ENCODE results near the gene RNASEH2A.

DNA sequence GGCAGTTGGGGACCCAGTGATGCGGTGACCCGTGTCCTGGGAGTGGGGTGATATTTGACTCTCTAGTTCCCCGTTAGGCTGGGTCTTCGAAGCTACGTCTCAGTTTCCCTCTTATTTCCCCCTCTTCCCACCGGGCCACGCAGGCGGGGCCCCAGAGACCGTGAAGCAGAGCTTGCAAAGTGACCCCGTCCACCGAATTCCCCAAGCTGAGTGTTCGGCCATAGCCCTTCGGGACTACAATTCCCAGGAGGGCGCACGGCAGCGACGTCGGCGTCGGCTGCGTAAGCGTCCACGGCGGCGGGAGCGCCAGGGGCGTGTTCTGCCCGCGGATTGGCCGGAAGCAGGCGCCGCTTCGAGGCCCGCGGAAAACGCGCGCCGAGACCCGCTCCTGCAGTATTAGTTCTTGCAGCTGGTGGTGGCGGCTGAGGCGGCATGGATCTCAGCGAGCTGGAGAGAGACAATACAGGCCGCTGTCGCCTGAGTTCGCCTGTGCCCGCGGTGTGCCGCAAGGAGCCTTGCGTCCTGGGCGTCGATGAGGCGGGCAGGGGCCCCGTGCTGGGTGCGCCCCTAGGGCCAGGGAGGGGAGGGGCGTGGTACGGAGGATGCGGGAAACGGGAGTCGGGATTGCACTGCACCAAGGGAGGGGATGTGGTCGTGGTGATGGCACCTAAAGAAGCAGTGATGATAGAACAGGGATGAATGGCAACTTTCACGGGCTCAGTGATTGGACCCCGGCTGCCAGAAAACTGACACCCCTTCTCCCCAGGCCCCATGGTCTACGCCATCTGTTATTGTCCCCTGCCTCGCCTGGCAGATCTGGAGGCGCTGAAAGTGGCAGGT is at the start of gene RNASEH2A:
- TF ChIP-seq, protein P1, sequence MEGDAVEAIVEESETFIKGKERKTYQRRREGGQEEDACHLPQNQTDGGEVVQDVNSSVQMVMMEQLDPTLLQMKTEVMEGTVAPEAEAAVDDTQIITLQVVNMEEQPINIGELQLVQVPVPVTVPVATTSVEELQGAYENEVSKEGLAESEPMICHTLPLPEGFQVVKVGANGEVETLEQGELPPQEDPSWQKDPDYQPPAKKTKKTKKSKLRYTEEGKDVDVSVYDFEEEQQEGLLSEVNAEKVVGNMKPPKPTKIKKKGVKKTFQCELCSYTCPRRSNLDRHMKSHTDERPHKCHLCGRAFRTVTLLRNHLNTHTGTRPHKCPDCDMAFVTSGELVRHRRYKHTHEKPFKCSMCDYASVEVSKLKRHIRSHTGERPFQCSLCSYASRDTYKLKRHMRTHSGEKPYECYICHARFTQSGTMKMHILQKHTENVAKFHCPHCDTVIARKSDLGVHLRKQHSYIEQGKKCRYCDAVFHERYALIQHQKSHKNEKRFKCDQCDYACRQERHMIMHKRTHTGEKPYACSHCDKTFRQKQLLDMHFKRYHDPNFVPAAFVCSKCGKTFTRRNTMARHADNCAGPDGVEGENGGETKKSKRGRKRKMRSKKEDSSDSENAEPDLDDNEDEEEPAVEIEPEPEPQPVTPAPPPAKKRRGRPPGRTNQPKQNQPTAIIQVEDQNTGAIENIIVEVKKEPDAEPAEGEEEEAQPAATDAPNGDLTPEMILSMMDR (IDR thresholded peaks at IDR 0.05) = peak in 1 of 6 experiments; percentile 36
- peak in 1 of 4 donors; percentile 26 for TF ChIP-seq POLR2A (IDR thresholded peaks at IDR 0.05)
